Iris pigment epithelial cell (primary cell): ENCODE data around the gene SLC6A2.

Experiments used
- DNase-seq: peaks from one replicate; pipeline ENCODE4 v3.0.0-alpha.2; 2011; ENCODE audit warnings: low read depth

SLC6A2 gene

DNA sequence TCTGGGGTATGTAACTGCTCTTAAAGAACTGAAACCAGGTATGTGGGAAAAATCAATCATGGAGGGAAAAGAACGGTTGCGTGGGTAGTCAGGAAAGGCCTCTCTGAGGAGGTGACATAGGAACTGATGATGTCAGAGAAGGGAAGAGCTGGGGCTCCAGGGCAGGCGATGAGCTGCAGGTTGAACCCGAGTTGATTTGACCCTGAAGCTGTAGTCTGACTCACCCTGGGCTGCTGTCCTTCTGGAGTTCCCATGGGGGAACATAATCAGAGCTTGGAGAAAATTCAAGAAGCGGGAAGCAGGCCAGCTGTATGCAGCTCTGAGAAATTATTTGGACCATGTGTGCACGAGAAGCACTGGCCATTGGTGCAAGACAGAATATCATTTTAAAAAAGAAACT lies 16.7 kb downstream of the SLC6A2 start:
- no peak for DNase-seq

DNA sequence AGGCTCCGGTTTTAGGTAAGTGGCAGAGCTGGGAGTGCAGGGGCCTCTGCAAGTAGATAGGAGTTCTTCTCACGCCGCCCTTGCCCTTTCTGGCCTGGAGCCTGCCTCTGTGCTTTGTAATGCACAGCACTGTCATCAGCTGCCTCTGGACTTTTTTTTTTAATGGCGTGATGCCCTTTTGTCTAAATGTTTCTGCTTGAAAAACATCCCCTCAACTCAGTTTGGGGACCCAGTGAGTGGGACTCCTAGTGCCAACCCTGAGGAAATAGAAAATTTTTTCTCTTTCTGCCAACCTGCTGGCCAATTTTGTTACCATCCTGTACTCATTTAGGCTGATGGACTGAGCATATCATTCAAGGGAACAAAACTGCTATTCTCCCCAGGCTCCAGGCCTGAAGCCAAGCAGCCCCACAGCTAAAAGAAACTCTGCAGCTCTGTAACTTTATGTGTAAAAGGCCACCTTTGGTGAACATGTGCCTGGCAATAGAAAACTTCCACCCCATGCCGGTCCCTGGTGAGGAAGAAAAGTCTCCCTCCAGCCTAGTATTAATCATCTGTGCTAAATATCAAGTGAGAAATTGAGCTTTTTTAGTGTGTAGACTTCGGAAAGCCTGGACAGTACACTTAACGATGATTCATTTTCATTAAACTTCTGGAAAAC lies 22.5 kb downstream of the SLC6A2 start:
- no peak for DNase-seq

DNA sequence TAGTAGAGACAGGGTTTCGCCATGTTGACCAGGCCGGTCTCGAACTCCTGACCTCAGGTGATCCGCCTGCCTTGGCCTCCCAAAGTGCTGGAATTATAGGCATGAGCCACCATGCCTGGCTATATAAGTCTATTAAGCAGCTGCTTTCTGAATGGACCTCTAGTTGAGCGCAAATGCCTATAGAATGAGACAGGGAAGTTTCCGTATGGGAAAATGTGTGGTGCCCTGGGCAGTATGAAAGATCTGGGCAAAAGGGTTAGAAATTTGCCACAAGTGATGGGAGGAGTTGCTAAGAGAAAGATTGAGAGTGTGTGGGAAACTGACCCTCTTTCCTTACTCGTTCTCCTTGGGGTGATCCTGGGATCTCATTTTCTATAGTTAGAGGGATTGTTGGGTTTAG lies 26.3 kb downstream of the SLC6A2 start:
- DNase-seq = no peak

DNA sequence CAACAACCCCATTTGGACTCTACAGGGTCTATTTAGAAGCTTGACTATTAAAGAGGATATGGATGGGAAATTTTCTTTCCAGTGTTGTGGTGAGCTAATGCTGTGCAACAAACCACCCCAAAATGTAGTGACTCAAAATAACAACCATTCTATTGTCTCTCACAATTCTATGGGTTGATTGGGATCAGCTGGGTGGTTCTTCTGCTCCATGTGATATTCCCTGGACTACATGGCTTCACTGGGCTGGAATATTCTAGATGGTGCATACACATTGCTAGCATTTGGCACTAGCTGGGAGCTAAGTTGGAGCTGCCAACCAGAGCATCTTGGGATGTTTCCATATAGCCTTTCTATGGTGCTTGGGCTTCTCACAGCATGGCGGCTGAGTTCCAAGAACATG lies 30.2 kb downstream of the SLC6A2 start:
- DNase-seq = no peak

DNA sequence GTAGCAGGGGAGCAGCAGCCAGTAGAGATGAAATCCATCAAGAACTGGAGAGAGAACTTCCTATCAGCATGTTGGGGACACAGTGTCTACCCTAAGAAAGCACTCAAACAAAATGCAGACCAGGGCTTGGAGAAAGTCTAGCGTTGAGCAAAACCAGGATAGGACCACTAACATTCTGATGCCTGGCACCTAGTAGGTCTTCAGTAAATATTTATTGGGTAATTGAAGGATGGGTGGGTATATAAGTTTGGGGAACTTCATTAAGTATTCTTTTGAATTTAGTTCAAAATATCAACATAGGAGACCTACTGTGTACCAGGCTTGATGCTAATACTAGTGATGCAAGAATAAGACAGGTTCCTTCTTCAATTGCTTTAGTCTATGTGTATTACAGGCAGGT lies 30.9 kb downstream of the SLC6A2 start:
- no peak for DNase-seq

DNA sequence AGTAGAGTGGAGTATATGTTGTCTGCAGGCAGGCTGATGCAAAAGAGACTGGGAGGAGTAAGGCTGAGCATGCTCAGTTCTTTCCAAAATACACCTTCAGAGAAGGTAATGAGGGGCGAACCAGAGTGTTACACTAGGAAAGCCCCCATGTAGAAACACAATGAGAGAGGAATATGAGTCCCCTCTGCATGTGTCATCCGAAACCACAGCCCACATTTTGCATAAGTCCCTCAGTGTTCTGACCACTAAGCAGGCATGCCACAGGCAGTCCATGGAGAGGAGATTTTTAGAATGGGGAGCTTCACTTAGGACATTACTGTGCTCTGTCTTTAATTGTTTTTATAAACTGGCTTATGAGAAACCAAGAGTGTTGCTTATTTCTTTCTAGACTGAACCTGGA lies 32.0 kb downstream of the SLC6A2 start:
- no peak for DNase-seq

DNA sequence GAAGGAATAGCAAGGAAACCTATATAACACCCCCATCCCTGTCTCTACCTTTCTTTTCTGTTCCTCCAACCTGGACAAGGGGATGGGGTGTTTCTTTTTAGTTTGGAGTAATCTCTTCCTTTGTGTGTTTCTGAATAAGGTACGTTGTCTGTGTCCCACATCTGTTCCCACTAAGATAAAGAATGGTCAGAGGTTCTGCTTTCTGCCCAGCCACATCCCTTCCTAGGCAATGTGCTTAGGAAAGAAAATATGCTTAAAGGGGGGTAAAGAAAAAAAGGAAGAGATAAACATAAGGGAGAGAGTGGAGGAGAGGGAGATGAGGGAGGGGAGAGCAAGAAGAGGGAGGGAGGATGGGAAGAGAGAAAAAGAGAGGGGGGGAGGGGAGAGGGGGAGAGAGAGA lies 35.1 kb downstream of the SLC6A2 start:
- no peak for DNase-seq

DNA sequence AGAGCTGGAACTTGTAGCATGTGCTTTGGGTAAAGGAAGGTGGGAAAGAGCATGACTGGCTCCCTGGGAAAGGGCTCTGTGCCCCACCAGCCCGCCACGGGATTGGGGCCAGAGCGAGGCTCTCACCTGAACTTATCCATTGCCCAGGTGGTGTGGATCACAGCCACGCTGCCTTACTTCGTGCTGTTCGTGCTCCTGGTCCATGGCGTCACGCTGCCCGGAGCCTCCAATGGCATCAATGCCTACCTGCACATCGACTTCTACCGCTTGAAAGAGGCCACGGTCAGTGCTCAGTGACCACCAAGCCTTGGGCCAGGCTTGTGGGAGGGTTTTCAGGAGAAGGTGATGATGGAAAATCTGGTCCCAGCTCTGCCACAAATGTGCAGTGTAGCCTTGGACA lies 36.0 kb downstream of the SLC6A2 start:
- no peak for DNase-seq

DNA sequence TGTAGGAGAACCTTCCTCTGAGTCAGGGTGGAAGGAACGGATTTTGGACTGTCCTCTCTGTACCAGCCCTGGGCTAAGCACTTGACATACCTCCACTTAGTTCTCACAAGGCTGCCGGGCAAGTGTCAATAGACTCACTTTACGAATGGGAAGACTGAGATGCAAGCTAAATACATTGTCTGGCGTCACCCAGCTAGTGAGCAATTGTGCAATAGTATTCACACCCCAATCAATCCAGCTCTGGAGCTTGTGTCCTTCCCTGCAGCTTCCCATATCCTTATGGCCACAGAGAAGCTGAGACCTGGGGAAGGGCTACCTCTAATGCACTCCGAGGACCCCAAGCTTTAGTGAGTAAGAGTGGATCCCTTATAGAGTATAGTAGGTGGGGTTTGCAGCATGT lies 39.8 kb downstream of the SLC6A2 start:
- DNase-seq = no peak

DNA sequence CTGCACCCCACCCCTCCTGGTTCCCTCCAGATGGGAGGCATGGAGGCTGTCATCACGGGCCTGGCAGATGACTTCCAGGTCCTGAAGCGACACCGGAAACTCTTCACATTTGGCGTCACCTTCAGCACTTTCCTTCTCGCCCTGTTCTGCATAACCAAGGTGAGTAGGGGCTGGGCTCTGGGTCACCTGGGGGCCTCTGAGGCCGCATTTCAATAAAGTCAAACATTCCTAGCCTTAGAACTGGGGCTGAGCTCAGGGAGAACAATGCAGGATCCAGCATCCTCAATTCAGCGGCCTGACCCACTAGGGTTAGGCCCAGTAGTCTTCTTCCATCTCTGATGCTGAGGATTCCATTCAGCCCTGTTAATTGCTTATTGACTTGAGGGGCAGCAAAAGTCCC lies 42.1 kb downstream of the SLC6A2 start:
- no peak for DNase-seq

DNA sequence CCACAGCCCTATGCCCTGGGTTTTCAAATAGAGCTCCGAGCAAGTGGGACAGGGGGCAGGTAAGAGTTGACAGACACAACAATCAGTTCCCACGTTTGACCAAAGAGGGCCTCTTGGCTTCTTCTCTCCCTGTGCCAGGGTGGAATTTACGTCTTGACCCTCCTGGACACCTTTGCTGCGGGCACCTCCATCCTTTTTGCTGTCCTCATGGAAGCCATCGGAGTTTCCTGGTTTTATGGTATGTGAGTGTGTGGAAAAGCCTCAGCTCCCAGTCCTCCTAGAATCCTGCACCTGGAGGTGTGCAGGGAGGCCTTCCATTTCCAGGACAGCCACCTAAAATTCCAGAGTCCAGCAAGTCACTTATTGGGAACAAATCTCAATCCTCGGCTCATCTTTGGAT lies 42.5 kb downstream of the SLC6A2 start:
- no peak for DNase-seq

DNA sequence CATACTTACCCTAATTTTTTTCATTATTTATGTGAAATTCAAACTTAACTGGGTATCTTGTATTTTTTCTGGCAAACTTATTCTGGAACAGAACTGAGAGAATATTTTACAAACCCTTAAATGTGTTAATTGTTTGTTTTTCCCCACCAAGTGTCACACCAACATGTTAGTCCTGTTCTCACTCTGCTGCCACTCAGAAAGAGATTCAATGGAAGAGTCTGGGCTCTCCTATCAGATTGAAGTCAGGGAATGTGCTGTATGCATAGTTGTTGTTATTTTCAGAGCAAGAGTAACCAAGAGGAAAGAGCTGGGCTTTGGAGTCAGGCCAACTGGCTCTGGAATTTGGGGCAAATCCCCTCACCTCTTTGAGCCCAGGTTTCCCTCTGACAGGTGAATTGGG lies 43.2 kb downstream of the SLC6A2 start:
- DNase-seq = no peak

DNA sequence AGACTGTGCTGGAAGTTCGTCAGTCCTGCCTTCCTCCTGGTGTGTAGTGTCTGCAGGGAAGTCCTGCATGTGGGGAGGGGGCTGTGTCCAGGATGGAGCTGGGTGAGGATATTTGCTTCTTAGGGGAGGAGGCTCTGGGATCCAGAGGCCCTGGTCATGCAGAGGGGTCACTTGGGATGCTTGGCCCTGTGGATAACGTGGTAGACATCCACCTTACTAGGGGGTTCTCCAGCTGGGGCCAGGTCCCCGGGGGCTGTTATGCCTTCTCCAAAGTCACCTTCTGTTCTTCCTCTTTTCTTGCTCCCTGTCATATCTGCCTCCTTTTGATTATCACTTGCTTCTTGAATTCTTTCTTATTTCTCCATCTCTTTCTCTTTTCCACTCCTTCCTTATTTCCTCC lies 43.8 kb downstream of the SLC6A2 start:
- no peak for DNase-seq

DNA sequence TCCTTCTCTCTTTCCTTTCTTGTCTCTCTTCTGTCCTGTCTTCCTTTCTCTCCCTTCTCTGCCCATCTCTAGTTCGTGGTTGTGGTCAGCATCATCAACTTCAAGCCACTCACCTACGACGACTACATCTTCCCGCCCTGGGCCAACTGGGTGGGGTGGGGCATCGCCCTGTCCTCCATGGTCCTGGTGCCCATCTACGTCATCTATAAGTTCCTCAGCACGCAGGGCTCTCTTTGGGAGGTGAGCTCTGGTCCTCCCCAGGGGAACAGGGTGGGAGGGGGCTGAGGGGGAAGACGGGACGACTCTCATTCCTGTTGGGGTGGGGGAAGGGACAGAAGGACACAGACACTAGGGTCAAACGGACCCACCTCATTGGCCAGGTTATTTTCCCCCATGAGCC lies 44.3 kb downstream of the SLC6A2 start:
- no peak for DNase-seq

DNA sequence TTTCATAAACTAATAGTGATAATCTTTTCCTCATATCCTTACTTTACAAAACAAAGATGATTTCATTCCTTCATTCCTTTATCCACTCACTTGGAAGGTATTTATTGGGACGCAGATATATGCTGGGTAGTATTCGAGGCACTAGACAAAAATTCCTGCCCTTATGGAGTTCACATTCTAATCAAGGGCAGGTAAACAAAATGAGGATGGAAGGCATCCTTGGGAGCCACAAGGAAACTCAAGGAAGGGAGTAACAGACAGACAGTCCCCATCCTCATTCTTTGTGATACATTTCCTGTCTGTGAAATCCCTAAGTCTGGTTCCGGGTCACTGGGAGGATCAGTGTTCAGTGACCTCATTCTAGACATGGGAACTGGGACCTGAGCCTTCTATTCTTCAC lies 45.2 kb downstream of the SLC6A2 start:
- no peak for DNase-seq

DNA sequence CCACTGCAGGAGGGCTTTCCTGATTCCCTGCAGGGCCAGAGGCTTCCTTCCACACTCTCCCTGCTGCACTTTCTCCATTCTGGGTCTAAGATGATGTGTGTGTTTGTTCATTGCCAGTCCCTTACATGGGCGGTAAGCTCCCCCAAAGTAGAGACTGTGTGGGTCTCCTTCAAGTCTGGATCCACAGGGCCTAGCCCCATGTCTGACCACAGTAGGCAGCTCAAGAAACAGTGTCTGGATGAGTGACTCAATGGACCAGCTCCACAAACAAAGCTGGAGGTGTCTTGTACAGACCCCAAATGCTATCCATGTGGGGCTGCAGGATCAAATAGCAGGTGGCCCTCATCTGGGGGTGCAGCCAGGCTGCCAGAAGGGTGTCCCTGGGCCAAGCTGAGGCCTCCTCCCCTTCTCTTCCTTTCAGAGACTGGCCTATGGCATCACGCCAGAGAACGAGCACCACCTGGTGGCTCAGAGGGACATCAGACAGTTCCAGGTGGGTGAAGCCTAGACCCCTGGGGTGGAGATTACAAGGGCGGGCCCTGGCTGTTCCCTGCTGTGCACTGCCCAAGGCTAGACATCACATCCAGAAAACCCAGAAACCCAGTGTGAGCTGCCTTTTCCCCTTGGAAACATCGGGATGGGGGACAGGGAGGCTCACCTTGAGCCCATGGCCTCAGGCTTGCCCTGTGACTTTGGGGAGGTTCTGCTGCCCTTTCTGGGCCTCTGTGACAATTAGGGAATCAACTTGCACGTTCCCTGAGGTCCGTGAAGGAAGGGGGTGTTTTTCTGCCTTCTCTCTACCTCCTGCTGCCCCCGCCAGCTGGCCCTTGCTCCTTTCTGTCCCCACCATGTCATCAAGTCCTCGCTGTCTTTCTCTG lies 45.9 kb downstream of the SLC6A2 start:
- peak; percentile 23 for DNase-seq

DNA sequence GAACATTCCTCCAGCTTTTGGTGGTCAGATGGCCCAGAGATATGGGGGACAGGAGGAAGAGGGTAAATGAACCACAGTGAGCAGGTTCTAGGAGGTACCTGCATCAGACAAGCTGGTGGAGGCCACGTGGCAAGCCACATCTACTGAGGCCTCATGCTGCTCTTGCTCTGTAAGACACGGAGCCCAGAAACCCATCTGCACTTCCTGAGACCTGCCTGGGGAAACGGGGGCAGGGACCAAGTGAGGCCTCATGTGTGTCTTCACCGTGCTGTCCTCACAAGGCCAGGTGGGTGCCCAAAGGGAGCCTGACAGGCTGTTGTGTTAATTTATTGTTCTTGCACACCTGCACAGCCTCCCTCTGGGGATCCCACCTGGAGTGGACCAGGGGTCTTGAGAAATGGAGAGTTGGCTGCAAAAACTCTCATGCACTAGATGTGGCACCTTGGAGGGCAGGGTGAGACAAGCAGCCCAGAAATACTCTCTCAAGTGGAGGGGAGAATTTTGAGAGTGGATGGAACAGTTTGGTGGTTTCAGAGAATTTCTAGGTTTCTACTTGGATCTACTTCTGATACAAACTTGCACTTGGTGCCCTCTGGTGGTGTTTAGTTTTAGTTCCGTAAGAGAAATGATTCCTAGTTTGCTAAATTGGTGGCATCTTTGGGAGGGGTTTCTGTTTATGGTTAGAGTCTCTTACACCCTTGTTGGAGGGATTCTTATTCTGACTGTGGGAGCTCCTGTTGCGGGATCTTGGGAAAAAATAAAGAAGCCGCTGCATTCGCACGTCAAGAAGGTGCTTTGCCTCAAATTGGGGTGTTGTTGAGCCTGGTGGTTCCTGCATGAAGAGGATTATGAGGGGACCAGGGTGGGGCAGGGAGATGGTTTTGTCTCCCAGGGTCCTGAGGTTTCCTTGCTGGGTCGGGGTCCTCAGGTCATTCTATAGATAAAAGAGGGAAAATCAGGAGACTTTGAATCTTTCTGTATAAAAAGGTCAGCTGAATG lies 47.5 kb downstream of the SLC6A2 start:
- peak; percentile 58 for DNase-seq

DNA sequence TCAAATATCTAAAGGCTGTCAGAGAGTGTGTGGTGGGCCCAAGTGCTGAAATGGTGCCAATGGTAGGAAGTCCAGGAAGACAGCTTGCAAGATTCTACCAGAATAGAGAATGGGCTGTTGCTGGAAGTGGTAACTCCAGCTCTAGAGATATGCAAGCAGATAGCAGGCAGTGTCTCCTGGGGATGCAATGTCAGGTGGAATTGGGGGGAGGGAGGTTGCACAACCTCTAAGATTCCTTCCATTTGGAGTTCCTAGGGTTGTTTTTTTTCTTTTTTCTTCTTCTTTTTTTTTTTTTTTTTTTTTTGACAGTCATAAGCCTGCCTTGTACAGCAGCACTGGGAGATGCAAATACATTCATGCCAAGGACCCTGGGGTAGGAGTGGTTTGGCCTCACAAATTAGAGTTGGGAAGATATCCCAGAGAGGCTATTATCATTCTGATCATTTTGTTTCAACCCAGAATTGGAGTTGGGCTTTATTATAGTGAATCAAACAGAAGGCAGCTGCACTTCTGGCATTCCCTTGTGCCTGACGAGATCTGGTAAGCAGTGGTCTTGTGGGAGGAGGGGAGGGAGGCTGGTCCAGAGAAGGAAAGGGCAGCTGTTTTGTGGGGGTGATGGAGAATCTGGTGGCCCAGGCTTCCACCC lies 51.1 kb downstream of the SLC6A2 start:
- no peak for DNase-seq

DNA sequence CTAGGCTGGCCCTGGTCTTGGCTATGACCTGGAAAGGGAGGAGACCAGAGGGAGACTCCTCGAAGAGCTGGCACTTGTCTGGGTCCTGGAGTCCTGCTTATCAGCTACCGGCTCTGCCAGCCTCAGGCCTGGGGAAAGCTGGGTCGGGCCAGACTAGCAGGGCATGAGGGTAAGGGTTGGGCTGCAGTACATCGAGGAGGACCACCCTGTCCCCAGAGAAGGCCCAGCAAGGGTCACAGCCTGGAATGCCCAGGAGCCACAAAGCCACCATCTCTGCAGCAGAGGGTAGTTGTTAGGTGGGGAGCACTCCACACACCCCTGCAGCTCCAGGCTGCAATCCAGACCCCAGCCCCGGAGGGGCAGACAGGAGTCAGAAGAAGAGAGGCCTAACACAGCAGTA lies 54.0 kb downstream of the SLC6A2 start:
- no peak for DNase-seq

DNA sequence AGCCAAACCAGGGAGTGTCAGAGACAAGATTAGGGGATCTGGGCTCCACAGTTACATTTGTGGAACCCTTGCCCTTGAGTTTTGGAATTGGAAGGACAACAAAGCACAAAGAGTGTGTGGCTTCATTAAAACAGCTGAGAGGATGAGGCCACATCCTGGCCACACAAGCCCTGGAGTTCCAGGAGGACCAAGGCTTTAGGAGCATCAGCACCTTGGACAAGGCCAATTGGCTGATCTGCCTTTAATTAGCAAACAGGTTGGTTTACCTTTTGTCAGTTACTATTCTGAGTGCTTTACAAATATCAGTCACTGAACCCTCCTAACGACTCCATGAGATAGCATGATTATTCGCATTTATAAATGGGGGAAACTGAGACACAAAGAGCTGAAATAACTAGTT lies 54.7 kb downstream of the SLC6A2 start:
- DNase-seq = no peak

DNA sequence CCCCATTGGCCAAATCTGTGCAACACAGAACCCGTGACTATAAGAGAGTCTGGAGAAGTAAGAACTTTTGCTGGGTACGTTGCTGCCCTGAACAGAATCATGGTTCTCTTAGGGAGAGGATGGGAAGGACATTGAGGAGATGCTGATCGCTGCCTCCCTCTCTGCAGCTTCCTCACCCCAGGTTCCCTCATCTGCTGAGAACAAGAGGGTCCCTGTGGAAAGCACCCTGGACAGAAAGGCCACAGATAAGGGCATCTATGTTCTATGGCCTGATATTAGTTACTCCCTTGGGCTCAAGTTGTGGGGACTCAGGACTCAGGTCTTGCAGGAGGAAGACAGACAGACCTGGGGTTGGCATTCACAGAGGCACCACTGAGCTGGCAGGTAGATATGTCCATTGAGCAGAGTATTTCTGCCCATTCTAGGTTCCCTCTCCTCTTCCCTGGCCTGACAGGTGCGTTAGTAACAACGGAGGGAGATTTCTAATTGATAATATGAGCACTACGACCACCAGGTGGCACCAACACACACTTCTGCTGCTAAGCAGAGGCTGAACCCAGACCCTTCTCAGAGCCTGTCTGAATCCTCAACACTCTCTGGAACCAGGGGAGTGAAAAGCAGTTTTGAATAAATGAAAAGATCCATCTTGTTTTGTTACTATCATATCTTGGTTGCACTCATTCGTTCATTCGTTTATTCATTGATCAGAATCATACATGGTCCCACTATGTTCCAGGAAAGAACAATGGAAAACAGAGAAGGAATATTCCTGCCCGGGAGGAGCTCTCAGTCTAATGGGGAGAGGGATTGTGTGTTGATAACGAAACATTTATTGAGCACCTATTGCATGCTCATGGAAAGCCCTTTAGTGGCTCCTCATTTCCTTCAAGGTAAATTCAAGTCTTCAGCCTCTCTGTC lies 56.4 kb downstream of the SLC6A2 start:
- peak; percentile 38 for DNase-seq
